HepG2 (cell line): ENCODE measurements around the gene GPBAR1. TPM values are rescaled to one million over a fixed set of nuclear protein-coding genes. Genes with fewer than 3 reads are reported as not detected.

Experiments used
- BATF2 ChIP-seq: sonication (generic); formaldehyde crosslinking; IDR thresholded peaks from 2 replicates; pipeline ENCODE4 v1.8.0; 2022; ENCODE audit warnings: mild to moderate bottlenecking, missing genetic modification reagents, moderate library complexity
- BCL6 ChIP-seq: IDR thresholded peaks from 2 replicates; pipeline ENCODE4 v1.6.1; 2016; ENCODE audit warnings: missing genetic modification reagents, missing compliant biosample characterization
- CCAR2 ChIP-seq: fragments of 200-400 bp; formaldehyde crosslinking; optimal IDR thresholded peaks from 2 replicates; pipeline ENCODE3; 2018; ENCODE audit warnings: low read depth, mild to moderate bottlenecking, low read length, moderate library complexity
- CHCHD3 ChIP-seq: sonication (generic); formaldehyde crosslinking; IDR thresholded peaks from 2 replicates; pipeline ENCODE4 v1.8.0; 2022; ENCODE audit warnings: mild to moderate bottlenecking, missing genetic modification reagents, moderate library complexity
- EHMT2 ChIP-seq: fragments of 200-600 bp; sonication (generic); IDR thresholded peaks from 2 replicates; pipeline ENCODE4 v1.7.0; 2017; ENCODE audit warnings: antibody characterized with exemption, low read depth, low read length, borderline replicate concordance
- FOSL2 ChIP-seq: sonication (generic); formaldehyde crosslinking; IDR thresholded peaks from 2 replicates; pipeline ENCODE4 v1.4.0; 2020; ENCODE audit warnings: missing genetic modification reagents
- KDM3A ChIP-seq: IDR thresholded peaks from 2 replicates; pipeline ENCODE4 v1.6.1; 2018; ENCODE audit warnings: low read depth, missing compliant biosample characterization
- KMT2A ChIP-seq: sonication (generic); formaldehyde crosslinking; IDR thresholded peaks from 2 replicates; pipeline ENCODE4 v1.4.0; 2020; ENCODE audit warnings: missing genetic modification reagents
- MIXL1 ChIP-seq: IDR thresholded peaks from 2 replicates; pipeline ENCODE4 v1.6.1; 2016
- PHF21A ChIP-seq: sonication (generic); formaldehyde crosslinking; IDR thresholded peaks from 2 replicates; pipeline ENCODE4 v1.5.0; 2020; ENCODE audit warnings: mild to moderate bottlenecking, missing genetic modification reagents
- RBFOX2 ChIP-seq: fragments of 200-400 bp; formaldehyde crosslinking; IDR thresholded peaks from 2 replicates; pipeline ENCODE4 v1.6.1; 2017; ENCODE audit warnings: low read depth, mild to moderate bottlenecking, low read length
- SIN3B ChIP-seq: fragments of 150-350 bp; IDR thresholded peaks from 2 replicates; pipeline ENCODE4 v1.6.1; 2014; ENCODE audit warnings: low read length
- SMAD3 ChIP-seq: sonication (generic); formaldehyde crosslinking; IDR thresholded peaks from 2 replicates; pipeline ENCODE4 v1.4.0; 2020; ENCODE audit warnings: missing genetic modification reagents
- STAG1 ChIP-seq: sonication (generic); formaldehyde crosslinking; IDR thresholded peaks from 2 replicates; pipeline ENCODE4 v1.4.0; 2020; ENCODE audit warnings: missing genetic modification reagents
- SYNCRIP ChIP-seq: fragments of 200-400 bp; formaldehyde crosslinking; IDR thresholded peaks from 2 replicates; pipeline ENCODE4 v1.6.1; 2018; ENCODE audit warnings: mild to moderate bottlenecking, low read depth, low read length; ENCODE audit not compliant: insufficient read depth
- TEAD2 ChIP-seq: sonication (generic); formaldehyde crosslinking; IDR thresholded peaks from 2 replicates; pipeline ENCODE4 v1.9.0; 2021; ENCODE audit warnings: missing genetic modification reagents
- TEAD3 ChIP-seq: optimal IDR thresholded peaks from 2 replicates; pipeline ENCODE3; 2016; ENCODE audit warnings: borderline replicate concordance
- TFE3 ChIP-seq: IDR thresholded peaks from 2 replicates; pipeline ENCODE4 v1.6.1; 2016
- ZBTB38 ChIP-seq: sonication (generic); formaldehyde crosslinking; IDR thresholded peaks from 2 replicates; pipeline ENCODE4 v1.5.1; 2020; ENCODE audit warnings: mild to moderate bottlenecking, missing genetic modification reagents
- ZFP82 ChIP-seq: sonication (generic); formaldehyde crosslinking; IDR thresholded peaks from 2 replicates; pipeline ENCODE4 v1.5.1; 2020; ENCODE audit warnings: mild to moderate bottlenecking, missing genetic modification reagents, borderline replicate concordance
- ZNF33B ChIP-seq: sonication (generic); formaldehyde crosslinking; IDR thresholded peaks from 2 replicates; pipeline ENCODE4 v1.5.1; 2020; ENCODE audit warnings: mild to moderate bottlenecking, missing genetic modification reagents
- ZNF570 ChIP-seq: sonication (generic); formaldehyde crosslinking; IDR thresholded peaks from 2 replicates; pipeline ENCODE4 v1.4.0; 2020; ENCODE audit warnings: mild to moderate bottlenecking, missing genetic modification reagents, borderline replicate concordance
- ZNF607 ChIP-seq: sonication (generic); formaldehyde crosslinking; IDR thresholded peaks from 2 replicates; pipeline ENCODE4 v1.5.1; 2020; ENCODE audit warnings: missing genetic modification reagents, mild to moderate bottlenecking, borderline replicate concordance
- polyA plus RNA-seq, 8 experiments: library from polyadenylated mRNA; depleted of rRNA in 3 of 8; stranded (reverse) in 7 of 8; unstranded in 1 of 8; fragments of >200 nt; fragmentation: Illumina TruSeq in 4 of 8; extraction: Trizol in 4 of 8; gene quantifications; 2 replicates each; pipeline versions ENCODE4 v1.2.1 to v1.2.3, GENCODE V29; 2011 to 2016; ENCODE audit warnings: low read depth in 4 of 8, missing spikeins in 1 of 8, mixed read lengths in 1 of 8; ENCODE audit not compliant: insufficient read depth in 1 of 8
- total RNA-seq, 5 experiments: library from RNA; depleted of rRNA; stranded (reverse); fragments of >200 nt; fragmentation: Illumina TruSeq; extraction: Trizol; gene quantifications; 2 replicates each; pipeline ENCODE4 v1.2.3, GENCODE V29; 2016; ENCODE audit warnings: low read depth in 1 of 5
- TF ChIP-seq, protein P1 (sequence below): sonication (generic); formaldehyde crosslinking; IDR thresholded peaks from 2 replicates; pipeline ENCODE4 v1.4.0; 2020; ENCODE audit warnings: missing genetic modification reagents
- TF ChIP-seq, protein P2 (sequence below): sonication (generic); formaldehyde crosslinking; IDR thresholded peaks from 2 replicates; pipeline ENCODE4 v1.4.0; 2020; ENCODE audit warnings: missing genetic modification reagents
- TF ChIP-seq, protein P3 (sequence below): sonication (generic); formaldehyde crosslinking; IDR thresholded peaks from 2 replicates; pipeline ENCODE4 v1.8.1; 2023; ENCODE audit warnings: missing genetic modification reagents, mild to moderate bottlenecking, borderline replicate concordance

Gene GPBAR1
- total and polyA plus RNA-seq, 2 of the 13 experiments (the other 11 are each of a cell fraction or from before 2014, with no cell fraction given), result 0.05 to 0.09 TPM

DNA sequence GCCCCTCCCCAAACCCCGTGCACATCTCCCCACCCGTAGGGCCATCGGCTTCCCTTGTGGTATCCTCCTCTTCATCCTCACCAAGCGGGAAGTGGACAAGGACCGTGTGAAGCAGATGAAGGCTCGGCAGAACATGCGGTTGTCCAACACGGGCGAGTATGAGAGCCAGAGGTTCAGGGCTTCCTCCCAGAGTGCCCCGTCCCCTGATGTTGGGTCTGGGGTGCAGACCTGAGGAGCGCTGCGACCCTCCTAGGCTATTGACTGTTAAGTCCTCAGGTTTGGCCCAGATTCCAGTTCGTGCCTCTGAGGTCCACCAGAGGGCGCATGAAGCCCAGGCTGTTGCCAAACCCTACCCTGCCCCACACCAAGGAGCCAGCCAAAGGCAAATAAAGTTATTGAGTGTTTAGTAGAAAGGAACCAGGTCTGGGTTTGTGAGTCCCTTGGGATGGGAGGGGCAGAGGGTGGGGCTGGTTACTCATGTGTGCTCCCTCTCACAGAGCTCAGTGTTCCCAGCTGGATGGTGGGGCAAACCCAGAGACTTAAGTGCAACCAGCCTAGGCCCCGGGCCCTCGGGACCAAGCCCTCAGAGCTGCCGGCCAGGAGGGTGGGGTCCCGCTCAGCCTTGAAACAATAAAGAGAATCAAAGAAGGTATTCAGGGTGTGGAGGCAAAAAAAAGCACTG lies 11.9 kb downstream of the GPBAR1 start (continued):
- no peak for TF ChIP-seq TFE3 (CRISPR knock-in tag)
- no peak for TF ChIP-seq EHMT2
- 0 out of 2 replicates have a peak, but pooled peaks have one; percentile 37 for TF ChIP-seq SMAD3 (CRISPR knock-in tag)
- TF ChIP-seq SYNCRIP, result no peak
- peak; percentile 51; the same call in 1 of the 2 replicates for TF ChIP-seq BCL6 (CRISPR knock-in tag)
- TF ChIP-seq CCAR2, result no peak
- TF ChIP-seq, protein P1, sequence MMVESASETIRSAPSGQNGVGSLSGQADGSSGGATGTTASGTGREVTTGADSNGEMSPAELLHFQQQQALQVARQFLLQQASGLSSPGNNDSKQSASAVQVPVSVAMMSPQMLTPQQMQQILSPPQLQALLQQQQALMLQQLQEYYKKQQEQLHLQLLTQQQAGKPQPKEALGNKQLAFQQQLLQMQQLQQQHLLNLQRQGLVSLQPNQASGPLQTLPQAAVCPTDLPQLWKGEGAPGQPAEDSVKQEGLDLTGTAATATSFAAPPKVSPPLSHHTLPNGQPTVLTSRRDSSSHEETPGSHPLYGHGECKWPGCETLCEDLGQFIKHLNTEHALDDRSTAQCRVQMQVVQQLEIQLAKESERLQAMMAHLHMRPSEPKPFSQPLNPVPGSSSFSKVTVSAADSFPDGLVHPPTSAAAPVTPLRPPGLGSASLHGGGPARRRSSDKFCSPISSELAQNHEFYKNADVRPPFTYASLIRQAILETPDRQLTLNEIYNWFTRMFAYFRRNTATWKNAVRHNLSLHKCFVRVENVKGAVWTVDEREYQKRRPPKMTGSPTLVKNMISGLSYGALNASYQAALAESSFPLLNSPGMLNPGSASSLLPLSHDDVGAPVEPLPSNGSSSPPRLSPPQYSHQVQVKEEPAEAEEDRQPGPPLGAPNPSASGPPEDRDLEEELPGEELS, result no peak
- no peak for TF ChIP-seq CHCHD3 (CRISPR knock-in tag)
- no peak for TF ChIP-seq ZBTB38 (CRISPR knock-in tag)
- no peak for TF ChIP-seq BATF2 (CRISPR knock-in tag)
- TF ChIP-seq, protein P2, sequence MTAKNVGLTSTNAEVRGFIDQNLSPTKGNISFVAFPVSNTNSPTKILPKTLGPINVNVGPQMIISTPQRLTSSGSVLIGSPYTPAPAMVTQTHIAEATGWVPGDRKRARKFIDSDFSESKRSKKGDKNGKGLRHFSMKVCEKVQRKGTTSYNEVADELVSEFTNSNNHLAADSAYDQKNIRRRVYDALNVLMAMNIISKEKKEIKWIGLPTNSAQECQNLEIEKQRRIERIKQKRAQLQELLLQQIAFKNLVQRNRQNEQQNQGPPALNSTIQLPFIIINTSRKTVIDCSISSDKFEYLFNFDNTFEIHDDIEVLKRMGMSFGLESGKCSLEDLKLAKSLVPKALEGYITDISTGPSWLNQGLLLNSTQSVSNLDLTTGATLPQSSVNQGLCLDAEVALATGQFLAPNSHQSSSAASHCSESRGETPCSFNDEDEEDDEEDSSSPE, result 0 out of 2 replicates have a peak, but pooled peaks have one; percentile 16
- peak; percentile 77; the same call in 1 of the 2 replicates for TF ChIP-seq ZNF33B (CRISPR knock-in tag)
- peak; percentile 70; the same call in 1 of the 2 replicates for TF ChIP-seq PHF21A (CRISPR knock-in tag)
- no peak for TF ChIP-seq ZFP82
- TF ChIP-seq FOSL2 (CRISPR knock-in tag), result peak; percentile 59
- TF ChIP-seq, protein P3, sequence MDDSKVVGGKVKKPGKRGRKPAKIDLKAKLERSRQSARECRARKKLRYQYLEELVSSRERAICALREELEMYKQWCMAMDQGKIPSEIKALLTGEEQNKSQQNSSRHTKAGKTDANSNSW (CRISPR knock-in tag), result 0 out of 2 replicates have a peak, but pooled peaks have one; percentile 40
- no peak for TF ChIP-seq ZNF607
- no peak for TF ChIP-seq TEAD2
- no peak for TF ChIP-seq ZNF570 (CRISPR knock-in tag)
- no peak for TF ChIP-seq KMT2A (CRISPR knock-in tag)
- no peak for TF ChIP-seq MIXL1 (CRISPR knock-in tag)
- TF ChIP-seq KDM3A (CRISPR knock-in tag), result peak; percentile 78; the same call in 1 of the 2 replicates
- TF ChIP-seq RBFOX2, result peak; percentile 39; the same call in 1 of the 2 replicates
- TF ChIP-seq SIN3B, result 0 out of 2 replicates have a peak, but pooled peaks have one; percentile 31
- peak; percentile 66 for TF ChIP-seq TEAD3 (CRISPR knock-in tag)
- TF ChIP-seq STAG1, result peak; percentile 98
